CD4-positive, alpha-beta memory T cell (primary cell): Measurements from ENCODE around the gene GFI1. TPM values are rescaled to one million over a fixed set of nuclear protein-coding genes. Genes with fewer than 3 reads are reported as not detected.
A peak's percentile ranks its signal among the peaks of the same experiment; 100 is the strongest.

Source experiments
- CTCF ChIA-PET: fragments of 350-600 bp; sonication (Branson Sonifier 250); formaldehyde crosslinking; loops from one replicate; lab custom pipeline; 2021; ENCODE audit warnings: inconsistent platforms; ENCODE audit not compliant: partially characterized antibody; lab: Charles Lee
- POLR2A ChIA-PET: fragments of 350-600 bp; sonication (Branson Sonifier 250); formaldehyde crosslinking; loops from one replicate; lab custom pipeline; 2021; ENCODE audit not compliant: partially characterized antibody; lab: Charles Lee
- DNase-seq, 5 donors: peaks; one replicate each; pipeline versions ENCODE4 v3.0.0 to v3.0.0-alpha.2; 2020 to 2022; ENCODE audit warnings: mixed read lengths in 1 of 5
- H3K27ac ChIP-seq: one replicate; pipeline ENCODE4 v1.7.0; 2013; ENCODE audit warnings: low read depth, low read length
- H3K27me3 ChIP-seq: 2 replicates; pipeline ENCODE4 v1.7.0; 2013; ENCODE audit warnings: mild to moderate bottlenecking, low read length, moderate library complexity; ENCODE audit not compliant: insufficient read depth
- H3K36me3 ChIP-seq: 2 replicates; pipeline ENCODE4 v1.7.0; 2013; ENCODE audit warnings: mild to moderate bottlenecking, low read length, moderate library complexity; ENCODE audit not compliant: insufficient read depth
- H3K4me1 ChIP-seq: 2 replicates; pipeline ENCODE4 v1.7.0; 2013; ENCODE audit warnings: mild to moderate bottlenecking, low read length, moderate library complexity; ENCODE audit not compliant: insufficient read depth
- H3K4me3 ChIP-seq, 2 donors: one replicate each; pipeline ENCODE4 v1.7.0; 2013; ENCODE audit warnings: low read length in 2 of 2, mild to moderate bottlenecking in 1 of 2
- H3K9me3 ChIP-seq, 2 donors: one replicate each; pipeline ENCODE4 v1.7.0; 2013; ENCODE audit warnings: low read length in 2 of 2, control low read depth in 1 of 2; ENCODE audit not compliant: control insufficient read depth in 1 of 2
- H3K27ac Mint-ChIP-seq, 7 donors: one replicate each; pipeline ENCODE4 v1.8.0; 2020 to 2021; ENCODE audit warnings: mixed read lengths in 7 of 7, mild to moderate bottlenecking in 6 of 7, inconsistent platforms in 3 of 7, moderate library complexity in 3 of 7
- H3K27me3 Mint-ChIP-seq, 2 donors: one replicate each; pipeline ENCODE4 v1.8.0; 2020 to 2021; ENCODE audit warnings: mixed read lengths in 2 of 2
- H3K36me3 Mint-ChIP-seq, 2 donors: one replicate each; pipeline ENCODE4 v1.8.0; 2020 to 2021; ENCODE audit warnings: mixed read lengths in 2 of 2, inconsistent platforms in 1 of 2, mild to moderate bottlenecking in 1 of 2
- H3K4me1 Mint-ChIP-seq, 4 donors: one replicate each; pipeline ENCODE4 v1.8.0; 2020 to 2021; ENCODE audit warnings: mixed read lengths in 4 of 4, mild to moderate bottlenecking in 1 of 4
- H3K4me3 Mint-ChIP-seq, 8 donors: one replicate each; pipeline ENCODE4 v1.8.0; 2020 to 2021; ENCODE audit warnings: mixed read lengths in 8 of 8, mild to moderate bottlenecking in 7 of 8, moderate library complexity in 6 of 8, inconsistent platforms in 3 of 8
- H3K9me3 Mint-ChIP-seq, 8 donors: one replicate each; pipeline ENCODE4 v1.8.0; 2020 to 2021; ENCODE audit warnings: mixed read lengths in 8 of 8, mild to moderate bottlenecking in 5 of 8, inconsistent platforms in 3 of 8, moderate library complexity in 1 of 8
- intact Hi-C: fragments of 100-400 bp; cut with micrococcal nuclease; formaldehyde crosslinking; loops from one replicate; pipeline ENCODE4 v1.15.1; 2023
- polyA plus RNA-seq, 2 donors: library from polyadenylated mRNA; unstranded; fragments of 300-500 nt; fragmentation: Illumina TruSeq; gene quantifications; one replicate each; pipeline ENCODE4 v1.2.3, GENCODE V29; 2021
- total RNA-seq, 2 experiments: library from RNA; stranded (reverse); gene quantifications; one replicate each; pipeline ENCODE4 v1.2.3, GENCODE V29; 2021

The GFI1 gene
- total and polyA plus RNA-seq, 4 experiments from 2014 or later = 7.8 to 33.2 (median 21.4) TPM

DNA sequence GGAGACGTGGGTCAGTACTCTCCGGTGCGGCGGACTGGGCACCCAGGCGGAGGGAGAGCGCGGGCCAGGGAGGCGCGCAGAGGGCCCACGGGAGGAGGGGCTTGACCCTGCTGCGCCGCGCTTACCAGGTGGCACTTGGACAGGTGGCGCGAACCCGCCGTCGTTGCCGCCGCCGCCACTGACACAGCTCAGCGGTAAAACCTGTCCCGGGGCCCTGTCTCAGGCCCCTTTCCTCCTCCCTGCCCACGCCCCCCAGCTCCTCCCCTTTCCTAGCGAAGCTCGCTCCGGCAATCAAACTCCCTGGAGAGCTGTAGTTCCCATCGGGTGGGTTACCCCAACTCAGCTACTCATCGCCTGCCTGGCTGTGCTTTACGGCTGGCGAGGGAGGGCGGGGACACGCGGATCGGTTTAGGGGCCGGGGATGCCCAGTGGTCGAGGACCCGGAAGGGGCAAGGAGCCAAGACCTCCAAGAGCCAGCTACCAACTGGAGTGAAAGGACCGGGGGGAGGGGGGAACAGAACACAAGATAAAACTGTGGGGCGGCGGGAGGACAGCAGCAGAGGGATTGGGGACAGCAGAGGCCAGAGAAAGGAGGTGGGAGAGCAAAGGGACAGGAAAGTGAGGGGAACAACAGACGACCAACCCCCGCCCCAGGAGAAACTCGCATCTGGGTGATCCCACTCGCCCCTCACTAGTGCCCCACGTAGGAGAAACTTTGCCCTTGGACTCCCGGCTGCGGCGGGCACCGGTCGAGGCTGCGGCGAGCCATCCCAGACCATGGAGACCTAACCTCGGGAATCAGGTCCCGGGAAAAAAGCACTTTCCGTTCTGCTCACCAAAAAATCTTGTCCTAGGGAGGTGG lies 2.9 kb downstream of the GFI1 start:
- Mint-ChIP-seq H3K36me3 (peaks cover 6 to 44% of the 10 kb centered on the region in 2 donors), H3K27me3 (no peaks in the 10 kb centered on the region), H3K4me1 (peaks cover 16 to 72% (median 38%) of the 10 kb centered on the region in 4 donors), H3K4me3 (peak overlapping the region; percentile 89 to 97 (median 92)), H3K9me3 (peaks cover 0 to 2% (median 0%) of the 10 kb centered on the region in 8 donors), H3K27ac (peak overlapping the region; percentile 80 to 92 (median 90))
- ChIA-PET CTCF (interaction anchor here (0.8 to 6.9 kb wide), 9 partner anchors 8 to 171 kb away, joined by 3 to 135 read pairs (median 11); no protein-coding TSS in a partner anchor), POLR2A (interaction anchor here (0.7 to 6.8 kb wide), 17 partner anchors 8 to 348 kb away, joined by 3 to 154 read pairs (median 5); partner anchors contain the start of genes GLMN, RPAP2 and RPL5)
- H3K4me3 ChIP-seq = peak overlapping the region; percentile 84 to 92
- no peaks in the 10 kb centered on the region for H3K36me3 ChIP-seq
- no peaks in the 10 kb centered on the region for H3K9me3 ChIP-seq
- H3K27me3 ChIP-seq = no peaks in the 10 kb centered on the region
- intact Hi-C loops = loop anchor here (2.0 to 10.0 kb wide), 4 partner anchors 167 to 679 kb away; partner anchors contain the start of gene DIPK1A
- H3K27ac ChIP-seq = peak overlapping the region; percentile 52
- peak; percentile 24 to 64 (median 30) for DNase-seq
- H3K4me1 ChIP-seq = peaks cover 38% of the 10 kb centered on the region

DNA sequence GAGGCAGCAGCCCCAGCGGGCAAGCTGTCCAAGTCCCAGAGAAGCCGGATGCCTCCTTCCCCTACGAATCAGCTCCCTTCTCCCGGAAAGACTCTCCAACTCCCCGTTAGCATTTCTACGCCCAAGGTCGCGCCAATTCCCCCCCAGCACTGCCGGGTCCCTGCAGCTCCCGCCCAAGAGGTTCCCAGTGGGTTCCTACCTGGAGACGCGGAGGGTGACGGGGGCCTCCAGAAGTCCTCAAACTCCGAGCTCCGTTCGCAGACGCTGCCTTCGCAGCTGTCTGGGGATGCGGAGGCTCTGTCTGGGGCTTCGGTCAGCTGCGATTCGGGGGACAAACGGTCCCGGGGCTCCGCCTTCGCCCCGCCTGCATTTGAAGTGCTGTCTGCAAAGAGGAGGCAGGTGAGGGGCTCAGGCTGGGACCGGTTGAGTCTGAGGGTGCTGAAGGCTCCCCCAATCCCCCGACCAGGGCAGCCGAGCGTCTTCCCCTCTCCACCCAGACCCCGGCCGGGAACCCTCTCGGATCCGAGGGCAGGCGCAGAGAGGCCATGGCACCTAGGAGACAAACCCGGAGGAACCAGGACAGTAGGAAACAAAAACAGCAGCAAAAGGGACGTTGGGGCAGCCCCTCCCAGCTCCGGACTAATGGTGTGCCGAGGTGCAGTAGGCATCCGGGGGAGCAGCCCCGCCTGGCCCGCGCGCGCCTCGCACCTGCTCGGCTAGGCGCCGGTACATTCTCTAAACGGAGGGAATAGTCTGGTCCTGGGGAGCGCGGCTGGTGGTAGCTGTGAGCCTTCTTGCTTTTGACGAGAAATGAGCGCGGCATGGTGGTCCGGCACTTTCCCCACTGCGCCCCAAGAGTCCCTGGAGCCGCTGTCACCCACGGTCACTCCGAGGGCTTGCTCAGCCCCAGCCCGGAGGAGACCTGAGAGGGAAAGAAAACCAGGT lies 3.8 kb downstream of the GFI1 start:
- Histone ChIP-seq H3K27me3 (no peaks in the 10 kb centered on the region), H3K4me3 (peak overlapping the region; percentile 84 to 92), H3K36me3 (no peaks in the 10 kb centered on the region), H3K4me1 (peaks cover 39% of the 10 kb centered on the region), H3K27ac (peak overlapping the region; percentile 52), H3K9me3 (no peaks in the 10 kb centered on the region)
- intact Hi-C loops = loop anchor here (2.0 to 10.0 kb wide), 4 partner anchors 166 to 678 kb away; partner anchors contain the start of gene DIPK1A
- Mint-ChIP-seq H3K27me3 (no peaks in the 10 kb centered on the region), H3K9me3 (peaks cover 0 to 2% (median 0%) of the 10 kb centered on the region in 8 donors), H3K4me3 (peak overlapping the region; percentile 89 to 97 (median 92)), H3K27ac (peak overlapping the region; percentile 47 to 94 (median 86)), H3K36me3 (peaks cover 9 to 53% of the 10 kb centered on the region in 2 donors), H3K4me1 (peaks cover 18 to 74% (median 40%) of the 10 kb centered on the region in 4 donors)
- peak; percentile 32 to 55 (median 46) for DNase-seq
- POLR2A ChIA-PET = interaction anchor here (0.5 to 6.8 kb wide), 20 partner anchors 7 to 349 kb away, joined by 3 to 154 read pairs (median 4); partner anchors contain the start of genes GLMN, RPAP2 and RPL5
- CTCF ChIA-PET = interaction anchor here (0.8 to 6.9 kb wide), 13 partner anchors 9 to 170 kb away, joined by 3 to 135 read pairs (median 4); no protein-coding TSS in a partner anchor

- no peaks in the 10 kb centered on the region for H3K27me3 Mint-ChIP-seq
- Histone ChIP-seq H3K36me3 (no peaks in the 10 kb centered on the region), H3K27me3 (no peaks in the 10 kb centered on the region), H3K27ac (peak overlapping the region; percentile 52), H3K4me3 (peak overlapping the region; percentile 84 to 92), H3K4me1 (peaks cover 47% of the 10 kb centered on the region), H3K9me3 (no peaks in the 10 kb centered on the region)
- peak overlapping the region; percentile 24 to 94 (median 86) for H3K27ac Mint-ChIP-seq
- H3K4me3 Mint-ChIP-seq = peak overlapping the region; percentile 89 to 97 (median 92)
- intact Hi-C loops = loop anchor here (2.0 to 10.0 kb wide), 4 partner anchors 165 to 677 kb away; partner anchors contain the start of gene DIPK1A
- ChIA-PET CTCF (interaction anchor here (1.0 to 6.9 kb wide), 10 partner anchors 8 to 169 kb away, joined by 3 to 135 read pairs (median 6); no protein-coding TSS in a partner anchor), POLR2A (interaction anchor here (0.5 to 6.8 kb wide), 16 partner anchors 6 to 183 kb away, joined by 3 to 154 read pairs (median 5); partner anchors contain the start of genes GLMN and RPAP2)
- peaks cover 9 to 54% of the 10 kb centered on the region in 2 donors for H3K36me3 Mint-ChIP-seq
- no peak for DNase-seq
- H3K4me1 Mint-ChIP-seq = peaks cover 20 to 74% (median 41%) of the 10 kb centered on the region in 4 donors
- H3K9me3 Mint-ChIP-seq = peaks cover 0 to 2% (median 0%) of the 10 kb centered on the region in 8 donors
Measured at GRCh38 chr1:92481971-92482664, 4.6 kb downstream of the GFI1 start.

GRCh38 chr1:92481599-92481925 lies 5.2 kb downstream of the GFI1 start:
- peaks cover 9 to 58% of the 10 kb centered on the region in 2 donors for H3K36me3 Mint-ChIP-seq
- H3K4me3 Mint-ChIP-seq = peak overlapping the region; percentile 29 to 97 (median 92)
- Histone ChIP-seq H3K4me1 (peaks cover 52% of the 10 kb centered on the region), H3K27ac (no peak overlapping the region), H3K36me3 (no peaks in the 10 kb centered on the region), H3K9me3 (no peaks in the 10 kb centered on the region), H3K27me3 (no peaks in the 10 kb centered on the region), H3K4me3 (peak overlapping the region in 1 of 2 donors; percentile 92)
- DNase-seq = no peak
- H3K9me3 Mint-ChIP-seq = peaks cover 0 to 2% (median 0%) of the 10 kb centered on the region in 8 donors
- H3K27me3 Mint-ChIP-seq = no peaks in the 10 kb centered on the region
- CTCF ChIA-PET = interaction anchor here (1.3 to 6.9 kb wide), 4 partner anchors 9 to 169 kb away, joined by 3 to 135 read pairs (median 6); no protein-coding TSS in a partner anchor
- peak overlapping the region in 4 of 7 donors; percentile 24 to 91 (median 60) for H3K27ac Mint-ChIP-seq
- intact Hi-C loops = loop anchor here (10.0 kb wide), 3 partner anchors 483 to 677 kb away; partner anchors contain the start of gene DIPK1A
- POLR2A ChIA-PET = interaction anchor here (0.6 to 6.8 kb wide), 6 partner anchors 18 to 168 kb away, joined by 3 to 154 read pairs (median 4); no protein-coding TSS in a partner anchor
- peaks cover 21 to 78% (median 44%) of the 10 kb centered on the region in 4 donors for H3K4me1 Mint-ChIP-seq

- Mint-ChIP-seq H3K4me1 (peaks cover 26 to 80% (median 48%) of the 10 kb centered on the region in 4 donors), H3K4me3 (peak overlapping the region; percentile 29 to 97 (median 89)), H3K27me3 (no peaks in the 10 kb centered on the region), H3K9me3 (peaks cover 0 to 2% (median 0%) of the 10 kb centered on the region in 8 donors), H3K27ac (peak overlapping the region in 3 of 7 donors; percentile 24 to 91 (median 72)), H3K36me3 (peaks cover 9 to 61% of the 10 kb centered on the region in 2 donors)
- POLR2A ChIA-PET = interaction anchor here (1.1 to 6.8 kb wide), 3 partner anchors 105 to 168 kb away, joined by 3 to 154 read pairs (median 101); no protein-coding TSS in a partner anchor
- Histone ChIP-seq H3K4me1 (peaks cover 58% of the 10 kb centered on the region), H3K27me3 (no peaks in the 10 kb centered on the region), H3K36me3 (no peaks in the 10 kb centered on the region), H3K9me3 (no peaks in the 10 kb centered on the region), H3K27ac (no peak overlapping the region), H3K4me3 (peak overlapping the region in 1 of 2 donors; percentile 92)
- intact Hi-C loops = loop anchor here (10.0 kb wide), 3 partner anchors 484 to 676 kb away; partner anchors contain the start of gene DIPK1A
- CTCF ChIA-PET = interaction anchor here (1.4 to 6.9 kb wide), 3 partner anchors 58 to 483 kb away, joined by 4 to 135 read pairs (median 8); no protein-coding TSS in a partner anchor
- no peak for DNase-seq
Measured at GRCh38 chr1:92480813-92481598, 5.7 kb downstream of the GFI1 start.
